ENCODE data around the gene SLC25A52. TPM values are rescaled to one million over a fixed set of nuclear protein-coding genes. Genes with fewer than 3 reads are reported as not detected.

The SLC25A52 gene
- total and polyA plus RNA-seq, 2 donors (not counting 3 experiments of a cell fraction or from before 2014, with no cell fraction given): 0.06 TPM; not detected in 1

- intact Hi-C loops (cut with micrococcal nuclease): no loop called here
- no peak overlapping the region for H3K4me3 ChIP-seq (replicated peaks in 1 of 3; ENCODE audit: insufficient read depth in 1 of 3, low read depth in 1 of 3, low read length in 3 of 3)
- no peaks in the 10 kb centered on the region for H3K36me3 ChIP-seq (ENCODE audit: control insufficient read depth in 2 of 2, extremely low read depth in 1 of 2, insufficient read depth in 2 of 2, low read length in 2 of 2)
- H3K27me3 ChIP-seq (ENCODE audit: control insufficient read depth in 2 of 2, insufficient read depth in 2 of 2, low read length in 2 of 2): no peaks in the 10 kb centered on the region
- FAIRE-seq (no peak), DNase-seq (ENCODE audit: low read depth, low spot score) (no peak)
- no peaks in the 10 kb centered on the region for H3K9me1 ChIP-seq (replicated peaks; ENCODE audit: control insufficient read depth, extremely low read depth, insufficient read depth, low read length)
- H4K20me1 ChIP-seq (replicated peaks; ENCODE audit: control insufficient read depth, extremely low read depth, insufficient read depth, low read length): no peaks in the 10 kb centered on the region
- no peaks in the 10 kb centered on the region for H3K79me2 ChIP-seq (ENCODE audit: control insufficient read depth, insufficient read depth, low read length)
- no peak overlapping the region for H2AFZ ChIP-seq (ENCODE audit: low read depth, low read length)
- dilution Hi-C loops (cut with MboI; ENCODE audit: extremely low pct_ligation_motif_present, low sequenced_read_pairs): no loop called here
- H3K9ac ChIP-seq (replicated peaks; ENCODE audit: extremely low read depth, insufficient read depth, low read length): no peak overlapping the region
- H3K4me2 ChIP-seq (ENCODE audit: insufficient read depth, low read length): no peak overlapping the region
- H3K9me3 ChIP-seq (replicated peaks; ENCODE audit: control insufficient read depth, insufficient read depth, low read length): no peaks in the 10 kb centered on the region
- CTCF ChIA-PET: no interaction called here
- TF ChIP-seq POLR2AphosphoS5 (IDR thresholded peaks at IDR 0.05; ENCODE audit: insufficient read depth, low read depth, low read length): no peak
- TF ChIP-seq MAX (IDR thresholded peaks at IDR 0.05; ENCODE audit: insufficient read depth, insufficient read length): no peak
- no peak for TF ChIP-seq GATA2 (IDR thresholded peaks at IDR 0.05; ENCODE audit: insufficient read depth, insufficient read length, low read depth, low read length)
- TF ChIP-seq MYC (IDR thresholded peaks at IDR 0.05; ENCODE audit: low read depth, low read length): no peak
- TF ChIP-seq FOS (IDR thresholded peaks at IDR 0.05; ENCODE audit: borderline replicate concordance, insufficient read depth, low read length): no peak
- TF ChIP-seq JUN (IDR thresholded peaks at IDR 0.05; ENCODE audit: borderline replicate concordance, insufficient read depth, insufficient read length, low read depth): no peak
- TF ChIP-seq POLR2A (IDR thresholded peaks at IDR 0.05; ENCODE audit: low read depth, low read length): no peak
- no peak for TF ChIP-seq CTCF (IDR thresholded peaks at IDR 0.05; ENCODE audit: extremely low read depth in 1 of 2, insufficient read depth in 1 of 2, low read depth in 1 of 2, low read length in 2 of 2)
- no peak for TF ChIP-seq EZH2 (IDR thresholded peaks at IDR 0.05; ENCODE audit: borderline replicate concordance, low read depth, low read length, severe bottlenecking)
- H3K27ac ChIP-seq (ENCODE audit: insufficient read depth, low read depth, low read length): no peak overlapping the region
- H3K4me1 ChIP-seq (ENCODE audit: control insufficient read depth, extremely low read depth, insufficient read depth, low read length): no peaks in the 10 kb centered on the region
- POLR2A ChIA-PET: no interaction called here
- BruUV-seq (replicated peaks): no TSS peak
Observed at GRCh38 chr18:31776093-31776492, 15.4 kb upstream of the SLC25A52 start.
